DOHH2 (cell line): ENCODE measurements around the gene SLC66A2.

Experiments used
- H3F3A ChIP-seq: fragments of 200-600 bp; sonication (generic), shearing (Covaris generic); 2 replicates; pipeline ENCODE4 v1.6.0; 2016; ENCODE audit warnings: antibody characterized with exemption, mild to moderate bottlenecking; ENCODE audit not compliant: control insufficient read depth, insufficient read depth
- H3K27ac ChIP-seq: fragments of 200-600 bp; sonication (generic); 2 replicates; pipeline ENCODE4 v1.5.1; 2014; ENCODE audit warnings: low read depth, mild to moderate bottlenecking, low read length, moderate library complexity
- H3K27me3 ChIP-seq: fragments of 200-600 bp; sonication (generic); 2 replicates; pipeline ENCODE4 v1.6.1; 2014; ENCODE audit warnings: mild to moderate bottlenecking, low read length, mixed read lengths; ENCODE audit not compliant: control insufficient read depth
- H3K36me3 ChIP-seq: fragments of 200-600 bp; sonication (generic); 2 replicates; pipeline ENCODE4 v1.6.1; 2014; ENCODE audit warnings: mild to moderate bottlenecking, low read length, moderate library complexity, mixed read lengths; ENCODE audit not compliant: control insufficient read depth
- H3K4me1 ChIP-seq: fragments of 200-600 bp; sonication (generic); 2 replicates; pipeline ENCODE4 v1.6.1; 2014; ENCODE audit warnings: mild to moderate bottlenecking, low read length, mixed read lengths; ENCODE audit not compliant: control insufficient read depth
- H3K4me2 ChIP-seq: fragments of 200-600 bp; sonication (generic); 2 replicates; pipeline ENCODE4 v1.6.0; 2014; ENCODE audit warnings: mild to moderate bottlenecking, low read length, moderate library complexity
- H3K4me3 ChIP-seq: fragments of 200-600 bp; sonication (generic); 2 replicates; pipeline ENCODE4 v1.5.1; 2014; ENCODE audit warnings: mild to moderate bottlenecking, low read length, mixed read lengths
- H3K79me2 ChIP-seq: fragments of 200-600 bp; sonication (generic); 2 replicates; pipeline ENCODE4 v1.6.1; 2014; ENCODE audit warnings: mild to moderate bottlenecking, low read length, mixed read lengths; ENCODE audit not compliant: control insufficient read depth
- H3K9me2 ChIP-seq: fragments of 200-600 bp; sonication (generic); replicated peaks from 2 replicates; pipeline ENCODE4 v1.6.1; 2014; ENCODE audit warnings: mild to moderate bottlenecking, low read length, mixed read lengths; ENCODE audit not compliant: control insufficient read depth
- H3K9me3 ChIP-seq: fragments of 200-600 bp; sonication (generic); 2 replicates; pipeline ENCODE4 v1.6.1; 2014; ENCODE audit warnings: antibody characterized with exemption, low read length, mixed read lengths; ENCODE audit not compliant: control insufficient read depth, insufficient read depth
- H4K20me1 ChIP-seq: fragments of 200-600 bp; sonication (generic); 2 replicates; pipeline ENCODE4 v1.6.0; 2014; ENCODE audit warnings: low read depth, mild to moderate bottlenecking, antibody characterized with exemption, low read length, moderate library complexity; ENCODE audit not compliant: control insufficient read depth, insufficient read depth
- EZH2phosphoT487 ChIP-seq: fragments of 200-600 bp; sonication (generic); IDR thresholded peaks from 2 replicates; pipeline ENCODE4 v1.6.1; 2017; ENCODE audit warnings: borderline replicate concordance, mild to moderate bottlenecking, antibody characterized with exemption, low read length, moderate library complexity, mixed read lengths
- TF ChIP-seq, protein P1 (sequence below): fragments of 200-600 bp; sonication (generic); IDR thresholded peaks from one replicate; pipeline ENCODE4 v1.5.1; 2014; ENCODE audit warnings: antibody characterized with exemption, mild to moderate bottlenecking, low read depth, low read length; ENCODE audit not compliant: poor library complexity, severe bottlenecking

SLC66A2 gene

DNA sequence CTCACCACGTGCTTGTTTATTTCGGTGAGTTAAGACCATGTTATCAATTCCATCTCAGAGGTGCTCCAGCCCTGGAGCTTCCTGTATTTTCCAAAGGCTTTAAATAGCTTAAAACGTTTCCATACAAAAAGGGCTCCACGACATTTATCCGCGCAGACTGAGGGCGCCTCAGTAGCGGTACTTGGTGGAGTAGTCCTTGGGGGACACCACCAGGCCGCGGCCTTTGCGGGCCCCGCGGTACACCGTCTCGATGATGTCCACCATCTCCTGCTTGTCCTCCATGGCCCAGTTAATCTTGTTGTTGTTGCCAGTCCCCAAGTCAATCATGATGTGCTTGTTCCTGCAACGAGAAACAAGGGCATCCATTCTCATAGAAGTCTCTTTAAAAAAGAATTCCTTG is 22.1 kb upstream of the SLC66A2 start:
- H3K9me2 ChIP-seq = no peaks in the 10 kb centered on the region
- no peaks in the 10 kb centered on the region for H3K27me3 ChIP-seq
- H3K4me1 ChIP-seq = no peaks in the 10 kb centered on the region; the same call in 1 of the 2 replicates
- TF ChIP-seq EZH2phosphoT487 = no peak
- TF ChIP-seq, protein P1, sequence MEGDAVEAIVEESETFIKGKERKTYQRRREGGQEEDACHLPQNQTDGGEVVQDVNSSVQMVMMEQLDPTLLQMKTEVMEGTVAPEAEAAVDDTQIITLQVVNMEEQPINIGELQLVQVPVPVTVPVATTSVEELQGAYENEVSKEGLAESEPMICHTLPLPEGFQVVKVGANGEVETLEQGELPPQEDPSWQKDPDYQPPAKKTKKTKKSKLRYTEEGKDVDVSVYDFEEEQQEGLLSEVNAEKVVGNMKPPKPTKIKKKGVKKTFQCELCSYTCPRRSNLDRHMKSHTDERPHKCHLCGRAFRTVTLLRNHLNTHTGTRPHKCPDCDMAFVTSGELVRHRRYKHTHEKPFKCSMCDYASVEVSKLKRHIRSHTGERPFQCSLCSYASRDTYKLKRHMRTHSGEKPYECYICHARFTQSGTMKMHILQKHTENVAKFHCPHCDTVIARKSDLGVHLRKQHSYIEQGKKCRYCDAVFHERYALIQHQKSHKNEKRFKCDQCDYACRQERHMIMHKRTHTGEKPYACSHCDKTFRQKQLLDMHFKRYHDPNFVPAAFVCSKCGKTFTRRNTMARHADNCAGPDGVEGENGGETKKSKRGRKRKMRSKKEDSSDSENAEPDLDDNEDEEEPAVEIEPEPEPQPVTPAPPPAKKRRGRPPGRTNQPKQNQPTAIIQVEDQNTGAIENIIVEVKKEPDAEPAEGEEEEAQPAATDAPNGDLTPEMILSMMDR = no peak
- peaks cover 89% of the 10 kb centered on the region for H3K79me2 ChIP-seq
- H3K9me3 ChIP-seq = no peaks in the 10 kb centered on the region
- H3K36me3 ChIP-seq = peaks cover 86% of the 10 kb centered on the region
- no peak overlapping the region for H3K27ac ChIP-seq
- peaks cover 26% of the 10 kb centered on the region for H4K20me1 ChIP-seq
- H3K4me3 ChIP-seq = no peak overlapping the region
- H3F3A ChIP-seq = peaks cover 18% of the 10 kb centered on the region
- H3K4me2 ChIP-seq = no peak overlapping the region

DNA sequence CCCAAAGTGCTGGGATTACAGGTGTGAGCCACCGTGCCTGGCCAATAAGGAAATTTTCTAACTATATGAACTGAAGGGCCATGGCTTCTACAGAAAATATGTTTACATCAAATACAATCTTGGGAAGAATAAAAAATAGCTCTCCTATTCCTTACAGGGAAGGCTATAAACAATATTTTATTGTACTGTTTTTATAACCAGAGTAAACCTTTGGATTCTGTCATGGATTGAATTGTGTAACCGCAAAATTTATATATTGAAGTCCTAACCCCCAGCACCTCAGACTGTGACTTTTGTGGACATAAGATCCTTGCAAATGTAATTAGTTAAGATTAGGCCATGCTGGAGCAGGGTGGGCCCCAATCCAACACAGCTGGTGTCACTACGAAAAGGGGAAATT is 21.3 kb upstream of the SLC66A2 start:
- TF ChIP-seq, protein P1 = no peak
- TF ChIP-seq EZH2phosphoT487 = no peak
- H3K27ac ChIP-seq = no peak overlapping the region
- H3K9me2 ChIP-seq = no peaks in the 10 kb centered on the region
- H3K4me3 ChIP-seq = no peak overlapping the region
- H3K4me1 ChIP-seq = peaks cover 5% of the 10 kb centered on the region
- H4K20me1 ChIP-seq = peaks cover 23% of the 10 kb centered on the region
- no peak overlapping the region for H3K4me2 ChIP-seq
- no peaks in the 10 kb centered on the region for H3K9me3 ChIP-seq
- peaks cover 23% of the 10 kb centered on the region for H3F3A ChIP-seq
- no peaks in the 10 kb centered on the region for H3K27me3 ChIP-seq
- peaks cover 88% of the 10 kb centered on the region for H3K79me2 ChIP-seq
- peaks cover 86% of the 10 kb centered on the region for H3K36me3 ChIP-seq

DNA sequence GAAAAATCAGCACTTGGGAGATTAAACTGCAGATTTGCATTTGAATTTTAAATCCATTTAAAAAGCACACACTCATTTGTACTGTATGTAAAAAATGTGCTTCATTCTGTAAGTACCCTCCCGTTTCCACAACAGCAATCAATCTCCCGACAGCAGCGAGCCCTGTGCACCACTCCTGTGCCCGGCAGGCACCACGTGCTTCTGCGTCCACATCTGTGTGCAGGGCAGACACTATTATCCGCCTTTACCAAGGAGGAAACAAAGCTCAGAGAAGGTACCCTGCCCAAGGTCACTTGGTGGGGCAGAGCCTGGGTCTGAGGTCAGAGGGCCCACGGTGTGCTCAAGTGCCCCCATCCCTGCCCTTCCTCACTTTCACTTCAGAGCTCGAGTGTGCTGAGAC is 20.5 kb upstream of the SLC66A2 start:
- H3K79me2 ChIP-seq = peaks cover 86% of the 10 kb centered on the region

More for the DNA sequence above, 20.5 kb upstream of the SLC66A2 start:
- H3K4me2 ChIP-seq = no peak overlapping the region
- no peaks in the 10 kb centered on the region for H3K9me3 ChIP-seq
- no peak overlapping the region for H3K27ac ChIP-seq
- H3K36me3 ChIP-seq = peaks cover 86% of the 10 kb centered on the region
- H3K4me3 ChIP-seq = no peak overlapping the region
- H4K20me1 ChIP-seq = peaks cover 18% of the 10 kb centered on the region
- peaks cover 13% of the 10 kb centered on the region for H3K4me1 ChIP-seq
- H3F3A ChIP-seq = peaks cover 30% of the 10 kb centered on the region
- no peaks in the 10 kb centered on the region for H3K9me2 ChIP-seq
- TF ChIP-seq, protein P1 = no peak
- no peak for TF ChIP-seq EZH2phosphoT487
- no peaks in the 10 kb centered on the region for H3K27me3 ChIP-seq
